Ovary (tissue), 9 donors: ENCODE data around the gene RBFA. TPM values are rescaled to one million over a fixed set of nuclear protein-coding genes. Genes with fewer than 3 reads are reported as not detected.

Experiments
- DNase-seq, 5 donors: peaks; one replicate each; pipeline ENCODE4 v3.0.0-alpha.2; 2019 to 2020
- H3K27ac ChIP-seq, 2 donors: fragments of 200-600 bp; one replicate each; pipeline versions ENCODE4 v1.5.1 to v1.8.0; 2019 to 2022
- H3K27me3 ChIP-seq: fragments of 200-600 bp; one replicate; pipeline ENCODE4 v1.8.0; 2022
- H3K36me3 ChIP-seq: fragments of 200-600 bp; sonication (generic); one replicate; pipeline ENCODE4 v1.5.1; 2019
- H3K4me1 ChIP-seq: one replicate; pipeline ENCODE4 v1.8.1; 2013; ENCODE audit warnings: mild to moderate bottlenecking, moderate library complexity; ENCODE audit not compliant: insufficient read depth
- H3K4me3 ChIP-seq: fragments of 200-600 bp; sonication (generic); one replicate; pipeline ENCODE4 v1.5.1; 2017
- H3K9me3 ChIP-seq, 2 donors: fragments of 200-600 bp in 1 of 2; sonication (generic) in 1 of 2; one replicate each; pipeline versions ENCODE4 v1.5.1 to v1.8.1; 2013 to 2019; ENCODE audit warnings: mild to moderate bottlenecking in 1 of 2, moderate library complexity in 1 of 2
- EP300 ChIP-seq: sonication (generic); formaldehyde crosslinking; IDR thresholded peaks from one replicate; pipeline ENCODE4 v1.6.1; 2017; ENCODE audit warnings: antibody characterized with exemption
- POLR2A ChIP-seq: fragments of 450-650 bp; IDR thresholded peaks from one replicate; pipeline ENCODE4 v1.6.1; 2017; ENCODE audit warnings: antibody characterized with exemption, mild to moderate bottlenecking, moderate library complexity
- WGBS, 3 donors: extraction: QIAGEN DNeasy Blood & Tissue Kit in 1 of 3; methylation state at CpG; one replicate each; pipeline versions ENCODE4 v1.1.5 to v1.1.7; 2013 to 2017; 5-methylcytosine and 5-hydroxymethylcytosine counted together
- intact Hi-C, 4 donors: fragments of 100-400 bp; cut with DNase I; formaldehyde crosslinking; loops; one replicate each; pipeline versions ENCODE4 v1.11.0 to v1.15.1; 2022 to 2023
- polyA plus RNA-seq, 2 donors: library from polyadenylated mRNA; stranded (reverse); fragments of 200-250 nt in 1 of 2; fragments of 350-450 nt in 1 of 2; fragmentation: Illumina TruSeq in 1 of 2; extraction: RNeasy Lipid Tissue Mini Kit (QIAGEN cat#74804) in 1 of 2; gene quantifications; one replicate each; pipeline ENCODE4 v1.2.3, GENCODE V29; 2013 to 2014
- total RNA-seq, 7 donors: library from RNA; depleted of rRNA in 2 of 7; stranded (reverse); fragments of >200 nt in 2 of 7; fragmentation: NEBNext Ultra II Directional in 3 of 7; extraction: Animal tissue kit (Norgen Biotek cat#: 25700) in 3 of 7; gene quantifications; one replicate each; pipeline versions ENCODE4 v1.1.0 to v1.2.4, GENCODE V29; 2016 to 2023
- TF ChIP-seq, protein P1 (sequence below), 3 donors: fragments of 450-650 bp in 2 of 3; fragments of 200-600 bp in 1 of 3; IDR thresholded peaks; one replicate each; pipeline versions ENCODE4 v1.5.1 to v1.8.0; 2016 to 2022; ENCODE audit warnings: antibody characterized with exemption in 3 of 3, mild to moderate bottlenecking in 1 of 3
- donor health status: DM: no; HTN: no; CAD: no; lungs with moderate emphysema.
- donor health status: DM: no; HTN: no; CAD: no.
- donor health status: Bipolar disorder and iron deficiency.
- donor health status: DM: yes; HTN: yes; CAD: no.
- donor health status: DM: no; HTN: no; CAD: no.
- donor health status: DM: yes; HTN: yes; CAD: no.

Gene RBFA
- total and polyA plus RNA-seq, 9 donors, result 13.7 to 31.9 (median 17.0) TPM

DNA sequence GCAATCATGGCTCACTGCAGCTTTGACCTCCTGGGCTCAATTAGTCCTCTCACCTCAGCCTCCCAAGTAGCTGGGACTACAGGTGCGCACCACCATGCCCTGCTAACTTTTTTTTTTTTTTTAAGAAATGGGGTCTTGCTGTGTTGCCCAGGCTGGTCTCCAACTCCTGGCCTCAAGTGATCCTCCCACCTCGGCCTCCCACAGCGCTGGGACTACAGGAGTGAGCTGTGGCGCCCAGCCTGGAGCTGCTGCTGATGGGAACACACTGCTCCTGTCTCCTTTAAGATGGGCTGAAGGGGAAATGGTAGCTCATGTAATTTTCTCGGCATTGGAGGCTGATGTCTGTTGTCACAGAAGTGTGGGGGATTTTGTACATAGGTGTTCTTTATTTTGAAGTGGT, 39.9 kb downstream of the RBFA start:
- Histone ChIP-seq H3K4me1 (no peaks in the 10 kb centered on the region), H3K27ac (no peak overlapping the region), H3K27me3 (no peaks in the 10 kb centered on the region), H3K36me3 (no peaks in the 10 kb centered on the region), H3K9me3 (no peaks in the 10 kb centered on the region), H3K4me3 (no peak overlapping the region)
- intact Hi-C loops, result no loop called here
- WGBS, 3 donors, result 93 to 96% (median 96%) methylated on average over 5 of the region's 5 CpGs
- no peak for TF ChIP-seq EP300
- TF ChIP-seq, protein P1, sequence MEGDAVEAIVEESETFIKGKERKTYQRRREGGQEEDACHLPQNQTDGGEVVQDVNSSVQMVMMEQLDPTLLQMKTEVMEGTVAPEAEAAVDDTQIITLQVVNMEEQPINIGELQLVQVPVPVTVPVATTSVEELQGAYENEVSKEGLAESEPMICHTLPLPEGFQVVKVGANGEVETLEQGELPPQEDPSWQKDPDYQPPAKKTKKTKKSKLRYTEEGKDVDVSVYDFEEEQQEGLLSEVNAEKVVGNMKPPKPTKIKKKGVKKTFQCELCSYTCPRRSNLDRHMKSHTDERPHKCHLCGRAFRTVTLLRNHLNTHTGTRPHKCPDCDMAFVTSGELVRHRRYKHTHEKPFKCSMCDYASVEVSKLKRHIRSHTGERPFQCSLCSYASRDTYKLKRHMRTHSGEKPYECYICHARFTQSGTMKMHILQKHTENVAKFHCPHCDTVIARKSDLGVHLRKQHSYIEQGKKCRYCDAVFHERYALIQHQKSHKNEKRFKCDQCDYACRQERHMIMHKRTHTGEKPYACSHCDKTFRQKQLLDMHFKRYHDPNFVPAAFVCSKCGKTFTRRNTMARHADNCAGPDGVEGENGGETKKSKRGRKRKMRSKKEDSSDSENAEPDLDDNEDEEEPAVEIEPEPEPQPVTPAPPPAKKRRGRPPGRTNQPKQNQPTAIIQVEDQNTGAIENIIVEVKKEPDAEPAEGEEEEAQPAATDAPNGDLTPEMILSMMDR (IDR thresholded peaks at IDR 0.05), result no peak
- TF ChIP-seq POLR2A, result no peak
- DNase-seq, result no peak

DNA sequence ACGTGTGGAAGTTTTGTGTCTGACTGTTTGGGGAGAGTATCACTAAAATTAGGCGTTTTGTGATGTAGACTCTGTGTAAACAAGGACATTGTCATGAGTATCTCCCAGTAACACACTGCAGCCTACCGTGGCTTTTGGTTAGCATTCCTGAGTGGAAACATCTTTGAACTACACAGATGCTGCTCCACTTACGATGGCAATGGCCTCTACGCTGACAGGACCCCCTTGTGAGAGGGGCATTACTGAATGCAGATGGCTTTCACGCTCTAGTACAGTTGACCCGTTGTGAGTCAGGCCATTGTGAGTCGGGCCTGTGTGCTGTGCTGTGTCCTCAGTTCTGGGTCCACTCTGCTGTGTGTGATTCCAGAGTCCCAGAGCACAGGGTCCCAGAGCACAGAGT, 40.5 kb downstream of the RBFA start:
- Histone ChIP-seq H3K27ac (no peak overlapping the region), H3K36me3 (no peaks in the 10 kb centered on the region), H3K9me3 (no peaks in the 10 kb centered on the region), H3K4me3 (no peak overlapping the region), H3K4me1 (no peaks in the 10 kb centered on the region), H3K27me3 (no peaks in the 10 kb centered on the region)
- 81 to 90% (median 89%) methylated on average over 8 of the region's 8 CpGs for WGBS, 3 donors
- DNase-seq, result no peak
- intact Hi-C loops, result no loop called here
- TF ChIP-seq EP300 (no peak), POLR2A (no peak)
- TF ChIP-seq, protein P1 (IDR thresholded peaks at IDR 0.05), result no peak

DNA sequence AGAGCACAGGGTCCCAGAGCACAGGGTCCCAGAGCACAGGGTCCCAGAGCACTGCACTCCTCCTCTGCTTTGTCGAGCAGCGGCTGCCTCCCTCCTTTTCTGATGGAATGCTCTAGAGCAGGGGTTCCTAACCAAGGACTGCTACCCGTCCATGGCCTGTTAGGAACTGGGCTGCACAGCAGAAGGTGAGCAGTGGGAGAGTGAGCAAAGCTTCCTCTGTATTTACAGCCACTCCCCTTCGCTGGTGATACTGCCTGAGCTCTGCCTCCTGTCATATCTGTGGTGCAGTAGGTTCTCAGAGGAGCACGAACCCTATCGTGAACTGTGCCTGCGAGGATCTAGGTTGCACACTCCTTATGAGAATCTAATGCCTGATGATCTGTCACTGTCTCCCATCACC, 41.7 kb downstream of the RBFA start:
- no peak overlapping the region for H3K27ac ChIP-seq
- no peak for DNase-seq
- no peaks in the 10 kb centered on the region for H3K9me3 ChIP-seq
- H3K36me3 ChIP-seq, result no peaks in the 10 kb centered on the region
- no peak for TF ChIP-seq EP300
- 89 to 97% (median 92%) methylated on average over 7 of the region's 7 CpGs for WGBS, 3 donors
- no peaks in the 10 kb centered on the region for H3K27me3 ChIP-seq
- intact Hi-C loops, result no loop called here
- no peaks in the 10 kb centered on the region for H3K4me1 ChIP-seq
- no peak overlapping the region for H3K4me3 ChIP-seq

DNA sequence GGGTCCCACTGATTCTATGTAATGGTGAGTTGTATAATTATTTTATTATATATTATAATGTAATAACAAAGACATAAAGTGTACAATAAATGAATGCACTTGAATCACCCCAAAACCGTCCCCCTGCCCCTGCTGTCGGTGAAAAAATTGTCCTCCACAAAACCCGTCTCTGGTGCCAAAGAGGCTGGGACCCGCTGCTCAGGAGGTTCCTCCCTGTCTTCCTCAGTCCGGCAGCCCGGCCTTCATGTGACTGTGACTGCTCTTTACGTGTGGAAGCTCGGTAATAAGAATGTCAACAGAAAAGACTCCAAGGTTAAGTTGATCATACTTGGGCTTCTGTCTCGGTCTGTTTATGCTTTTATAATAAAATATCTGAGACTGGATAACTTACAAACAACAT, 42.1 kb downstream of the RBFA start:
- Histone ChIP-seq H3K27ac (no peak overlapping the region), H3K4me1 (no peaks in the 10 kb centered on the region), H3K9me3 (no peaks in the 10 kb centered on the region), H3K36me3 (no peaks in the 10 kb centered on the region), H3K27me3 (no peaks in the 10 kb centered on the region), H3K4me3 (no peak overlapping the region)
- intact Hi-C loops, result no loop called here
- 75 to 78% (median 78%) methylated on average over 9 of the region's 9 CpGs for WGBS, 3 donors
- DNase-seq, result no peak
- TF ChIP-seq EP300 (no peak), POLR2A (no peak)
- TF ChIP-seq, protein P1 (IDR thresholded peaks at IDR 0.05), result no peak

DNA sequence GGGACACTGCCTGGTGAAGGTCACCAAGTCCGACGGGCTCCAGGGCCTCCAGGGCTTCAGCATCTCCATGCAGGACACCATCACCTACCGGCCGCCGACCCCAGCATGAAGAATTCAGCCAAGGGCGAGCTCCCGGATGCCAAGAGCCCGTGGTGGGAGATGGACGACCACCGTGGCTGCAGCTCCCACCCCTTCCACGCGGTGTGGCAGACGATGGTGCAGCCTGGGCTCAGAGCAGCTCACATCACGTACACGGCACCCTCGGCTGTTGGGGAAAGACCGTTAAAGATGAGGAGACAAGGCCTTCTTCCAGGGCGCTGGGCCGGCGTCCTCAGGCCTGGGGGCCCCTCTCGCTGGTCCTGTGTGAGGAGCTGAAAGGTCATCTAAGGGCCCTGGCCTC, 43.6 kb downstream of the RBFA start:
- intact Hi-C loops, result no loop called here
- TF ChIP-seq, protein P1 (IDR thresholded peaks at IDR 0.05), result no peak
- TF ChIP-seq POLR2A (no peak), EP300 (no peak)
- H3K36me3 ChIP-seq, result no peaks in the 10 kb centered on the region
- no peaks in the 10 kb centered on the region for H3K4me1 ChIP-seq
- no peaks in the 10 kb centered on the region for H3K9me3 ChIP-seq
- 94 to 97% (median 96%) methylated on average over 20 to 21 of the region's 21 CpGs for whole genome bisulfite sequencing, 3 donors
- no peak overlapping the region for H3K4me3 ChIP-seq
- no peaks in the 10 kb centered on the region for H3K27me3 ChIP-seq
- DNase-seq, result no peak
- H3K27ac ChIP-seq, result no peak overlapping the region

Other genes with a start within 250 kb of the RBFA start
- gene KCNG2, start 236.5 kb upstream of the RBFA start, total RNA-seq, result under 1 TPM in 5 of 7 donors, not detected in 2; 0.17 to 0.80 (median 0.23) TPM
- gene KCNG2, start 236.5 kb upstream of the RBFA start, polyA plus RNA-seq, result under 1 TPM in 1 of 2 donors, not detected in 1; 0.10 TPM
- 10 to 100 TPM; 16.3 to 31.1 (median 27.0) TPM for gene SLC66A2, start 82.8 kb upstream of the RBFA start, total RNA-seq
- gene SLC66A2, start 82.8 kb upstream of the RBFA start, polyA plus RNA-seq, result 10 to 100 TPM in 1 of 2 donors, 1 to 10 TPM in 1; 2.1 to 27.8 TPM
- gene HSBP1L1, start 69.8 kb upstream of the RBFA start, total RNA-seq, result 10 to 100 TPM in 6 of 7 donors, 1 to 10 TPM in 1; 7.6 to 26.2 (median 12.3) TPM
- gene HSBP1L1, start 69.8 kb upstream of the RBFA start, polyA plus RNA-seq, result 10 to 100 TPM; 11.4 to 15.9 TPM
- 10 to 100 TPM in 6 of 7 donors, 1 to 10 TPM in 1; 9.4 to 57.1 (median 42.3) TPM for gene TXNL4A, start 45.9 kb upstream of the RBFA start, total RNA-seq
- gene TXNL4A, start 45.9 kb upstream of the RBFA start, polyA plus RNA-seq, result 10 to 100 TPM; 21.5 to 47.9 TPM
- 10 to 100 TPM; 11.5 to 24.6 (median 17.0) TPM for gene ADNP2, start 74.8 kb downstream of the RBFA start, total RNA-seq
- 10 to 100 TPM in 1 of 2 donors, 1 to 10 TPM in 1; 6.7 to 16.7 TPM for gene ADNP2, start 74.8 kb downstream of the RBFA start, polyA plus RNA-seq
- gene PARD6G, start 213.1 kb downstream of the RBFA start, total RNA-seq, result 10 to 100 TPM; 12.1 to 16.7 (median 12.5) TPM
- gene PARD6G, start 213.1 kb downstream of the RBFA start, polyA plus RNA-seq, result 1 to 10 TPM; 8.2 to 9.6 TPM